H1 (cell line): ENCODE data around the gene ARHGEF38.

Experiments used
- CHD2 ChIP-seq: IDR thresholded peaks from 2 replicates; pipeline ENCODE4 v1.6.1; 2012; ENCODE audit warnings: low read length, improper control_type of control experiment
- EP300 ChIP-seq, 2 experiments: IDR thresholded peaks; 1 replicate in 1 of 2; 2 replicates in 1 of 2; pipeline ENCODE4 v1.6.1; 2011 to 2012; ENCODE audit warnings: low read depth in 2 of 2, low read length in 2 of 2, mild to moderate bottlenecking in 2 of 2, borderline replicate concordance in 1 of 2, inconsistent platforms in 1 of 2, moderate library complexity in 1 of 2
- EZH2 ChIP-seq: fragments of 200-600 bp; sonication (generic); IDR thresholded peaks from 2 replicates; pipeline ENCODE4 v1.7.1; 2012; ENCODE audit warnings: low read depth, mild to moderate bottlenecking, moderate library complexity, low read length, inconsistent platforms; ENCODE audit not compliant: severe bottlenecking
- HDAC2 ChIP-seq, 2 experiments: fragments of 300-600 bp in 1 of 2; sonication (generic) in 1 of 2; IDR thresholded peaks; 2 replicates each; pipeline ENCODE4 v1.6.1; 2011 to 2012; ENCODE audit warnings: low read depth in 2 of 2, low read length in 2 of 2, mild to moderate bottlenecking in 2 of 2, moderate library complexity in 2 of 2, borderline replicate concordance in 1 of 2, inconsistent platforms in 1 of 2
- JUND ChIP-seq: IDR thresholded peaks from 2 replicates; pipeline ENCODE4 v1.6.1; 2011; ENCODE audit warnings: mild to moderate bottlenecking, improper control_type of control experiment, low read length
- KDM1A ChIP-seq: fragments of 200-600, 300-600 bp; sonication (generic); IDR thresholded peaks from 2 replicates; pipeline ENCODE4 v1.7.1; 2016; ENCODE audit warnings: mild to moderate bottlenecking, low read length, borderline replicate concordance
- NRF1 ChIP-seq: IDR thresholded peaks from 2 replicates; pipeline ENCODE4 v1.6.1; 2011; ENCODE audit warnings: mild to moderate bottlenecking, low read depth, low read length, improper control_type of control experiment
- POLR2A ChIP-seq, 2 experiments: IDR thresholded peaks; 1 replicate in 1 of 2; 2 replicates in 1 of 2; pipeline ENCODE4 v1.6.1; 2011; ENCODE audit warnings: low read depth in 2 of 2, low read length in 2 of 2, mild to moderate bottlenecking in 2 of 2; ENCODE audit errors: control extremely low read depth in 1 of 2
- RFX5 ChIP-seq: IDR thresholded peaks from 2 replicates; pipeline ENCODE4 v1.6.1; 2011; ENCODE audit warnings: low read depth, low read length, improper control_type of control experiment, borderline replicate concordance
- RNF2 ChIP-seq: fragments of 200-900, 300-1000 bp; sonication (generic); IDR thresholded peaks from 2 replicates; pipeline ENCODE4 v1.7.1; 2016; ENCODE audit warnings: borderline replicate concordance, low read depth, mild to moderate bottlenecking, antibody characterized with exemption, low read length; ENCODE audit not compliant: poor library complexity, severe bottlenecking; ENCODE audit errors: missing control alignments
- SP1 ChIP-seq: IDR thresholded peaks from 2 replicates; pipeline ENCODE4 v1.6.1; 2011; ENCODE audit warnings: low read depth, low read length
- TF ChIP-seq, protein P1 (sequence below), 3 experiments: IDR thresholded peaks; 1 replicate in 2 of 3; 2 replicates in 1 of 3; pipeline versions ENCODE4 v1.5.1 to v1.6.1; 2011; ENCODE audit warnings: low read length in 3 of 3, mild to moderate bottlenecking in 3 of 3, inconsistent platforms in 2 of 3, low read depth in 1 of 3, moderate library complexity in 1 of 3; ENCODE audit not compliant: insufficient read depth in 1 of 3; ENCODE audit errors: control extremely low read depth in 1 of 3
- TF ChIP-seq, protein P2 (sequence below): IDR thresholded peaks from 2 replicates; pipeline ENCODE4 v1.6.1; 2011; ENCODE audit warnings: low read length, improper control_type of control experiment

DNA sequence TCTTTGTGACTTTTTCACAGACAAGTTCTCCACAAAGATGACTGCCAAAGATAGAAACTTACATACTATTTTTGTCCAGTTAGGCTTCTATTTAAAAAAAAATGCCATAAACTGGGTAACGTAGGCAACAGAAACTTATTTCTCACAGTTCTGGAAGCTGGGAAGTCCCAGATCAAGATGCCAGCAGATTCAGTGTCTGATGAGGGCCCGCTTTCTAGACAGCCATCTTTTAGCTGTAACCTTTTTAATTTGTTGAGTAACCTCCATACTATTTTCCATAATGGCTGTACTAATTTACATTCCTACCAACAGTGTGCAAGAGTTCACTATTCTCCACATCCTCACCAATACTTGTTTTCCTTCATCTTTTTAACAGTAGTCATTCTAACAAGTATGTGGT lies 55.5 kb downstream of the ARHGEF38 start:
- TF ChIP-seq NRF1 = no peak
- no peak for TF ChIP-seq RFX5
- no peak for TF ChIP-seq POLR2A (IDR thresholded peaks at IDR 0.05; ENCODE audit: control extremely low read depth in 1 of 2, low read depth in 2 of 2, low read length in 2 of 2)
- TF ChIP-seq HDAC2 (IDR thresholded peaks at IDR 0.05; ENCODE audit: borderline replicate concordance in 1 of 2, low read depth in 2 of 2, low read length in 2 of 2) = no peak
- TF ChIP-seq, protein P1, sequence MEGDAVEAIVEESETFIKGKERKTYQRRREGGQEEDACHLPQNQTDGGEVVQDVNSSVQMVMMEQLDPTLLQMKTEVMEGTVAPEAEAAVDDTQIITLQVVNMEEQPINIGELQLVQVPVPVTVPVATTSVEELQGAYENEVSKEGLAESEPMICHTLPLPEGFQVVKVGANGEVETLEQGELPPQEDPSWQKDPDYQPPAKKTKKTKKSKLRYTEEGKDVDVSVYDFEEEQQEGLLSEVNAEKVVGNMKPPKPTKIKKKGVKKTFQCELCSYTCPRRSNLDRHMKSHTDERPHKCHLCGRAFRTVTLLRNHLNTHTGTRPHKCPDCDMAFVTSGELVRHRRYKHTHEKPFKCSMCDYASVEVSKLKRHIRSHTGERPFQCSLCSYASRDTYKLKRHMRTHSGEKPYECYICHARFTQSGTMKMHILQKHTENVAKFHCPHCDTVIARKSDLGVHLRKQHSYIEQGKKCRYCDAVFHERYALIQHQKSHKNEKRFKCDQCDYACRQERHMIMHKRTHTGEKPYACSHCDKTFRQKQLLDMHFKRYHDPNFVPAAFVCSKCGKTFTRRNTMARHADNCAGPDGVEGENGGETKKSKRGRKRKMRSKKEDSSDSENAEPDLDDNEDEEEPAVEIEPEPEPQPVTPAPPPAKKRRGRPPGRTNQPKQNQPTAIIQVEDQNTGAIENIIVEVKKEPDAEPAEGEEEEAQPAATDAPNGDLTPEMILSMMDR (IDR thresholded peaks at IDR 0.05; ENCODE audit: control extremely low read depth in 1 of 3, insufficient read depth in 1 of 3, low read depth in 1 of 3, low read length in 3 of 3) = no peak
- no peak for TF ChIP-seq RNF2
- TF ChIP-seq KDM1A = no peak
- no peak for TF ChIP-seq EZH2
- no peak for TF ChIP-seq JUND
- TF ChIP-seq, protein P2, sequence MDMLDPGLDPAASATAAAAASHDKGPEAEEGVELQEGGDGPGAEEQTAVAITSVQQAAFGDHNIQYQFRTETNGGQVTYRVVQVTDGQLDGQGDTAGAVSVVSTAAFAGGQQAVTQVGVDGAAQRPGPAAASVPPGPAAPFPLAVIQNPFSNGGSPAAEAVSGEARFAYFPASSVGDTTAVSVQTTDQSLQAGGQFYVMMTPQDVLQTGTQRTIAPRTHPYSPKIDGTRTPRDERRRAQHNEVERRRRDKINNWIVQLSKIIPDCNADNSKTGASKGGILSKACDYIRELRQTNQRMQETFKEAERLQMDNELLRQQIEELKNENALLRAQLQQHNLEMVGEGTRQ = no peak
- no peak for TF ChIP-seq CHD2
- no peak for TF ChIP-seq SP1
- TF ChIP-seq EP300 (IDR thresholded peaks at IDR 0.05; ENCODE audit: borderline replicate concordance in 1 of 2, low read depth in 2 of 2, low read length in 2 of 2) = no peak
